ENCODE results near the gene PHF21A.
"Not testable (repeated sequence)": the region's sequence is repeated elsewhere in the genome, so short reads cannot be mapped to it uniquely, and the experiment has no call there.

Gene PHF21A

GRCh38 chr11:46119352-46120216 lies 1.7 kb downstream of the PHF21A start:
- DNase-seq = peak; percentile 56 to 66

GRCh38 chr11:46118702-46119351 lies 2.4 kb downstream of the PHF21A start:
- DNase-seq = no peak

GRCh38 chr11:46117842-46118241 lies 3.4 kb downstream of the PHF21A start:
- DNase-seq = peak; percentile 70 to 81

- not testable (repeated sequence) for DNase-seq
Observed at GRCh38 chr11:46116712-46117037, 4.6 kb downstream of the PHF21A start.

- no peak for DNase-seq
Observed at GRCh38 chr11:46116007-46116711, 5.1 kb downstream of the PHF21A start.

GRCh38 chr11:46114961-46115360 lies 6.3 kb downstream of the PHF21A start:
- DNase-seq = peak in 1 of 2 experiments; percentile 17

- DNase-seq = no peak
Observed at GRCh38 chr11:46114378-46114777, 6.9 kb downstream of the PHF21A start.

- peak; percentile 96 for DNase-seq
Observed at GRCh38 chr11:46112961-46113607, 8.2 kb downstream of the PHF21A start.

- no peak for DNase-seq
Observed at GRCh38 chr11:46108751-46109150, 12.5 kb downstream of the PHF21A start.

GRCh38 chr11:46107780-46108179 lies 13.5 kb downstream of the PHF21A start:
- DNase-seq = no peak

- DNase-seq = no peak
Observed at GRCh38 chr11:46107408-46107718, 13.9 kb downstream of the PHF21A start.

GRCh38 chr11:46106530-46107407 lies 14.5 kb downstream of the PHF21A start:
- peak; percentile 32 to 37 for DNase-seq

- DNase-seq = peak; percentile 19 to 20
Observed at GRCh38 chr11:46105926-46106325, 15.3 kb downstream of the PHF21A start.

- DNase-seq = no peak
Observed at GRCh38 chr11:46105134-46105628, 16.1 kb downstream of the PHF21A start.

- no peak for DNase-seq
Observed at GRCh38 chr11:46102843-46103242, 18.4 kb downstream of the PHF21A start.

GRCh38 chr11:46100670-46101069 lies 20.6 kb downstream of the PHF21A start:
- peak in 1 of 2 experiments; percentile 11 for DNase-seq

- no peak for DNase-seq
Observed at GRCh38 chr11:46099963-46100316, 21.3 kb downstream of the PHF21A start.

- DNase-seq = no peak
Observed at GRCh38 chr11:46090375-46090774, 30.9 kb downstream of the PHF21A start.

GRCh38 chr11:46079662-46080061 lies 41.6 kb downstream of the PHF21A start:
- no peak for DNase-seq

- DNase-seq = no peak
Observed at GRCh38 chr11:46075928-46076327, 45.3 kb downstream of the PHF21A start.

- no peak for DNase-seq
Observed at GRCh38 chr11:46075168-46075567, 46.1 kb downstream of the PHF21A start.

- no peak for DNase-seq
Observed at GRCh38 chr11:46073632-46074031, 47.6 kb downstream of the PHF21A start.

Measured in Kasumi-1 (cell line).